ENCODE results near the gene FAM193B. TPM values are rescaled to one million over a fixed set of nuclear protein-coding genes. Genes with fewer than 3 reads are reported as not detected.
A peak's percentile ranks its signal among the peaks of the same experiment; 100 is the strongest.

Gene FAM193B
- total and polyA plus RNA-seq, 9 of the 15 experiments (the other 6 are each of a cell fraction or from before 2014, with no cell fraction given) = 4.4 to 76.4 (median 37.3) TPM

GRCh38 chr5:177557041-177557647, 2.8 kb upstream of the FAM193B start (continued):
- TF ChIP-seq REST (IDR thresholded peaks at IDR 0.05; ENCODE audit: borderline replicate concordance) = peak; percentile 79
- no peak for TF ChIP-seq REST (CRISPR knock-in tag; IDR thresholded peaks at IDR 0.05; ENCODE audit: low read depth)
- peak; percentile 52; the same call in 1 of the 2 replicates for TF ChIP-seq CBFA2T3 (IDR thresholded peaks at IDR 0.05)

Measured in K562 (cell line).